Stimulated activated CD4-positive, alpha-beta T cell treated with anti-CD3 and anti-CD28 coated beads, TNF-alpha, amount 100 ng/mL, for 48 hours (primary cell): ENCODE measurements around the gene TOP1.
A peak's percentile ranks its signal among the peaks of the same experiment; 100 is the strongest.
"Not testable (repeated sequence)": the region's sequence is repeated elsewhere in the genome, so short reads cannot be mapped to it uniquely, and the experiment has no call there.

Source experiments
- DNase-seq, 3 donors: peaks; one replicate each; pipeline ENCODE4 v3.0.0-alpha.2; 2020; ENCODE audit warnings: low read depth in 3 of 3

Gene TOP1

GRCh38 chr20:41131594-41132387 lies 103.2 kb downstream of the TOP1 start:
- DNase-seq, result no peak

GRCh38 chr20:41132388-41132775 lies 103.8 kb downstream of the TOP1 start:
- DNase-seq, result not testable (repeated sequence)

GRCh38 chr20:41133709-41134361 lies 105.2 kb downstream of the TOP1 start:
- peak in 2 of 3 donors; percentile 54 to 75 for DNase-seq

- DNase-seq, result no peak
Observed at GRCh38 chr20:41134362-41135186, 106.0 kb downstream of the TOP1 start.

- DNase-seq, result no peak
Observed at GRCh38 chr20:41135187-41135887, 106.7 kb downstream of the TOP1 start.

GRCh38 chr20:41135888-41136679 lies 107.5 kb downstream of the TOP1 start:
- DNase-seq, result no peak

GRCh38 chr20:41136680-41137613 lies 108.3 kb downstream of the TOP1 start, which contains the start of gene PLCG1:
PLCG1 (plus strand) TSS chr20:41137543; CDS start chr20:41137642, 99 bp downstream.
- peak; percentile 68 to 91 (median 76) for DNase-seq

- peak in 1 of 3 donors; percentile 50 for DNase-seq
Observed at GRCh38 chr20:41137614-41138474, 109.2 kb downstream of the TOP1 start.

GRCh38 chr20:41138475-41139226 lies 110.0 kb downstream of the TOP1 start:
- DNase-seq, result no peak

- DNase-seq, result no peak
Observed at GRCh38 chr20:41139227-41140093, 110.8 kb downstream of the TOP1 start.

GRCh38 chr20:41140226-41141133 lies 111.9 kb downstream of the TOP1 start:
- no peak for DNase-seq

GRCh38 chr20:41141153-41141815 lies 112.7 kb downstream of the TOP1 start:
- DNase-seq, result no peak

GRCh38 chr20:41142245-41142644 lies 113.6 kb downstream of the TOP1 start:
- DNase-seq, result no peak

- no peak for DNase-seq
Observed at GRCh38 chr20:41142919-41143318, 114.3 kb downstream of the TOP1 start.

- no peak for DNase-seq
Observed at GRCh38 chr20:41143354-41143753, 114.7 kb downstream of the TOP1 start.
